22Rv1 (cell line): Measurements from ENCODE around the gene RAG1.

Source experiments
- CTCF ChIP-seq: fragments of 450-650 bp; IDR thresholded peaks from 2 replicates; pipeline ENCODE4 v1.5.1; 2017; ENCODE audit warnings: mild to moderate bottlenecking
- ZFX ChIP-seq: fragments of 450-650 bp; IDR thresholded peaks from 2 replicates; pipeline ENCODE4 v1.6.1; 2017; ENCODE audit warnings: antibody characterized with exemption, borderline replicate concordance

- TF ChIP-seq CTCF (no peak), ZFX (no peak)
Observed at GRCh38 chr11:36586543-36586942, 18.7 kb downstream of the RAG1 start.
